ENCODE data around the gene PRSS16. TPM values are rescaled to one million over a fixed set of nuclear protein-coding genes. Genes with fewer than 3 reads are reported as not detected.
"Not testable (repeated sequence)": the region's sequence is repeated elsewhere in the genome, so short reads cannot be mapped to it uniquely, and the experiment has no call there.

The PRSS16 gene
- total RNA-seq, 3 donors from 2014 or later (not counting 1 experiment from before 2014, with no cell fraction given), result 2.0 TPM; not detected in 2

- Histone ChIP-seq H3K4me1 (ENCODE audit: control insufficient read depth, insufficient read depth, low read length) (peaks cover 12% of the 10 kb centered on the region), H3K27ac (ENCODE audit: low read length) (no peak overlapping the region), H3K27me3 (ENCODE audit: control insufficient read depth, insufficient read depth, low read length) (peaks cover 11% of the 10 kb centered on the region), H3K4me3 (ENCODE audit: low read length) (no peak overlapping the region), H3K9me3 (ENCODE audit: control insufficient read depth, insufficient read depth, low read length) (peaks cover 6% of the 10 kb centered on the region), H3K36me3 (ENCODE audit: control insufficient read depth, insufficient read depth, low read length) (no peaks in the 10 kb centered on the region)
- Mint-ChIP-seq H3K4me3 (no peak overlapping the region), H3K4me1 (peaks cover 25 to 31% of the 10 kb centered on the region in 2 donors), H3K9me3 (no peaks in the 10 kb centered on the region), H3K36me3 (no peaks in the 10 kb centered on the region), H3K27me3 (ENCODE audit: low read depth in 2 of 2) (peaks cover 11 to 12% of the 10 kb centered on the region in 2 donors), H3K27ac (no peak overlapping the region)
- WGBS (ENCODE audit: insufficient coverage), result 100% methylated on average over 2 of the region's 2 CpGs
- TF ChIP-seq CTCF (IDR thresholded peaks at IDR 0.05), result no peak
- ATAC-seq, result no peak
- DNase-seq, result no peak
- intact Hi-C loops (cut with micrococcal nuclease), result no loop called here
These were observed 39.5 kb upstream of the PRSS16 start for GRCh38 chr6:27208042-27208441.

GRCh38 chr6:27209196-27209595 is 38.3 kb upstream of the PRSS16 start:
- no peak for TF ChIP-seq CTCF (IDR thresholded peaks at IDR 0.05)
- Mint-ChIP-seq H3K4me1 (peaks cover 25 to 31% of the 10 kb centered on the region in 2 donors), H3K36me3 (no peaks in the 10 kb centered on the region), H3K9me3 (no peaks in the 10 kb centered on the region), H3K27ac (no peak overlapping the region), H3K4me3 (no peak overlapping the region), H3K27me3 (ENCODE audit: low read depth in 2 of 2) (peaks cover 14 to 18% of the 10 kb centered on the region in 2 donors)
- intact Hi-C loops (cut with micrococcal nuclease), result no loop called here
- no peaks in the 10 kb centered on the region for H3K36me3 ChIP-seq (ENCODE audit: control insufficient read depth, insufficient read depth, low read length)
- H3K4me3 ChIP-seq (ENCODE audit: low read length), result no peak overlapping the region
- no peak overlapping the region for H3K27ac ChIP-seq (ENCODE audit: low read length)
- WGBS (ENCODE audit: insufficient coverage), result 33% methylated on average over 2 of the region's 2 CpGs
- H3K27me3 ChIP-seq (ENCODE audit: control insufficient read depth, insufficient read depth, low read length), result peaks cover 18% of the 10 kb centered on the region
- peaks cover 6% of the 10 kb centered on the region for H3K9me3 ChIP-seq (ENCODE audit: control insufficient read depth, insufficient read depth, low read length)
- ATAC-seq (peak in 1 of 3 donors; percentile 53), DNase-seq (no peak)
- H3K4me1 ChIP-seq (ENCODE audit: control insufficient read depth, insufficient read depth, low read length), result peaks cover 12% of the 10 kb centered on the region

- WGBS (ENCODE audit: insufficient coverage), result 83% methylated on average over 18 of the region's 18 CpGs
- Mint-ChIP-seq H3K27ac (no peak overlapping the region), H3K4me3 (no peak overlapping the region), H3K4me1 (peaks cover 25 to 31% of the 10 kb centered on the region in 2 donors), H3K27me3 (ENCODE audit: low read depth in 2 of 2) (peaks cover 20 to 23% of the 10 kb centered on the region in 2 donors), H3K9me3 (no peaks in the 10 kb centered on the region), H3K36me3 (no peaks in the 10 kb centered on the region)
- DNase-seq, result no peak
- Histone ChIP-seq H3K9me3 (ENCODE audit: control insufficient read depth, insufficient read depth, low read length) (peaks cover 6% of the 10 kb centered on the region), H3K27me3 (ENCODE audit: control insufficient read depth, insufficient read depth, low read length) (peaks cover 23% of the 10 kb centered on the region), H3K4me1 (ENCODE audit: control insufficient read depth, insufficient read depth, low read length) (peaks cover 15% of the 10 kb centered on the region), H3K4me3 (ENCODE audit: low read length) (no peak overlapping the region), H3K27ac (ENCODE audit: low read length) (no peak overlapping the region), H3K36me3 (ENCODE audit: control insufficient read depth, insufficient read depth, low read length) (no peaks in the 10 kb centered on the region)
- TF ChIP-seq CTCF (IDR thresholded peaks at IDR 0.05), result no peak
- intact Hi-C loops (cut with micrococcal nuclease), result no loop called here
- ATAC-seq, result no peak
These were observed 37.7 kb upstream of the PRSS16 start for GRCh38 chr6:27209659-27210269.

GRCh38 chr6:27213091-27213517 is 34.4 kb upstream of the PRSS16 start:
- H3K36me3 ChIP-seq (ENCODE audit: control insufficient read depth, insufficient read depth, low read length); H3K9me3 Mint-ChIP-seq; H3K27ac ChIP-seq (ENCODE audit: low read length); ATAC-seq; H3K9me3 ChIP-seq (ENCODE audit: control insufficient read depth, insufficient read depth, low read length); H3K4me1 ChIP-seq (ENCODE audit: control insufficient read depth, insufficient read depth, low read length); H3K27ac Mint-ChIP-seq; DNase-seq; H3K4me3 Mint-ChIP-seq; H3K36me3 Mint-ChIP-seq; intact Hi-C loops (cut with micrococcal nuclease); H3K4me3 ChIP-seq (ENCODE audit: low read length): not testable (repeated sequence)
- WGBS (ENCODE audit: insufficient coverage), result 82% methylated on average over 14 of the region's 15 CpGs
- Mint-ChIP-seq H3K4me1 (peaks cover 8 to 12% of the 10 kb centered on the region in 2 donors), H3K27me3 (ENCODE audit: low read depth in 2 of 2) (peaks cover 31 to 35% of the 10 kb centered on the region in 2 donors)
- H3K27me3 ChIP-seq (ENCODE audit: control insufficient read depth, insufficient read depth, low read length), result peaks cover 20% of the 10 kb centered on the region
